HG03103 (cell line): Measurements from ENCODE around the gene FARS2.
A peak's percentile ranks its signal among the peaks of the same experiment; 100 is the strongest.

ENCODE experiments used
- ATAC-seq: cut with Tn5 transposase; IDR thresholded peaks from one replicate; pipeline ENCODE4 v1.9.1; 2021; ENCODE audit warnings: low read depth; ENCODE audit not compliant: unreplicated experiment

Gene FARS2

DNA sequence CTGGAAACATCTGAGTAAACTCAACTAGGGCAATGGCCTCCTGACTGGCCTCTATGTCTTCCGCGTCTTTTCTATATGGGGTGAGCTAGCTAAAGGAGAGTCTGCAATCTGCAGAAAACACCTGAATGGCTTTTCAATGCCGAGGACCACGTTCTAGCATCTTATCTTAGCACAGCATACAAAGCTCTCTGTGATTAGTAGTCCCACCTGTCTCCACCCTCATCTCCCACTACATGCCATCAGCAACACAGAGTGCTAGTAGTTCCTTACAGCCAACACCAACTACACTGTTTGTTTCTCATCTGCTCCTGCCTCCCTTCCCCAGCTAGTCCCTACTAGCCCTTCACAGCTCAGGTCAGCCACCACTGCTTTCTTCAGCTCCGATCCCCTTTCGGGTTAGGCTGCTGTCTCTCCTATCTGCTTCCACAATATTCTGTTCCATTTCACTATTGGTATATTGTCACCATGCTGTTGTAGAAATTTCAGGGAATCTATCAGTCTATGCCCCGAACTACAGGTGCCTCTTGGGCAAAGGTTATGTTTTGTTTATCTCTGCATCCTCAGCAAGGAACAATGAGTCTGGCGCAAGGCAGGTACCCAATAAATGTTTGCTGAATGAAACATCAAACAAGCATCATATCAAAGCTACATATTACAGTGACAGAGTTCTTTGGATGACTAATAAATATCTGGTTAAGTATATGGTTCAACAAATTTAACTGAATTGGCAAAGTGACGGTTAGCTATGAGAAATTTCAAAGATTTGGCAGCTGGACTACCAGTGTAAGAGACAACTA, 12.8 kb upstream of the FARS2 start:
- no peak for ATAC-seq

DNA sequence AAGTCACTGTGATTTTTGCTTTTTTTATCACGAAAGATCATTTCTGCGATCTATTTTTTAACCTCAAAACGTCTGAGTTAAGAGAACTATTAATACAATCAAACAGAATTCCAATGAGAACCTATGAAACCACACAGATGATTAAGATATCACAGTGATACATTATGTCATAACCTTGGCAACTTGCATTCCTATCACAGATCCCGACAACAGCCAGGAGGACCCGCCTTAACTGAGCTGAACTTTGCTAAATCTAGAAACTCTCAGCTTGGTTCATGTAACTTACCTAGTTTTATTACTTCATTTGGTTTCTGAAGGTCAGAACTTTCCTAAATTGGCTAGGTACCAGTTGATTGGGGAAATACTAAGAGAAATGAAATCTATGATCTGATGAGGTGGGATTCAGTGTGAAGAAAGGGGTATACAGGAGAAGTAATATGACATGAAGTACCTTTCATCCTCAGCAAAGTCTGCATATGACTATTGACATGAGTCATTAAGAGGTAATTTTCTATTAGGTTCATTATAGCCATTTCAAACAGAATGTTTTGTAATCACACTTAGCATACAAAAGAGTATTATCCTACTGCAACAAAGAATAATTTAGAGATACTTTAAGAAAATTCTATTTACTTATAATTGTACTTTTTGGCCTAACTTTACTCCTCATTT, 11.7 kb upstream of the FARS2 start:
- ATAC-seq, result no peak

DNA sequence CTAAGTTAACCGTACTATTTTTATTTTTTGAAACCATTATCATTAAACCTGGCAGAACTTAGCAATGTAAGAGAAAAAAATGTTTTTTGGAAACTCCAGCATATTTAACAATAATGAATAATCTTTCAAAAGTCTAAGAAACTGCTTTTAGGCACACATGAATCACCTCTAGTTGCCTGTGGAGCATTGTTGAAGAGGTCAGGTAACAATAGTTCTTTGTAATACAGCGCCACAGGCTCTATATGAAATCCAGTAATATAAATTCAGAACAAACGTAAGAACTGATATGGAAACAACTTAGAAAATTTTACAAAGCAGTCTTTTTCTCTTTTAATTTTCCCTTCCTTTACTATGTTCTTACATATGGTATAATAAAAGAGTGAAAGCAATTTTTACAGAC, 10.9 kb upstream of the FARS2 start:
- ATAC-seq, result no peak

DNA sequence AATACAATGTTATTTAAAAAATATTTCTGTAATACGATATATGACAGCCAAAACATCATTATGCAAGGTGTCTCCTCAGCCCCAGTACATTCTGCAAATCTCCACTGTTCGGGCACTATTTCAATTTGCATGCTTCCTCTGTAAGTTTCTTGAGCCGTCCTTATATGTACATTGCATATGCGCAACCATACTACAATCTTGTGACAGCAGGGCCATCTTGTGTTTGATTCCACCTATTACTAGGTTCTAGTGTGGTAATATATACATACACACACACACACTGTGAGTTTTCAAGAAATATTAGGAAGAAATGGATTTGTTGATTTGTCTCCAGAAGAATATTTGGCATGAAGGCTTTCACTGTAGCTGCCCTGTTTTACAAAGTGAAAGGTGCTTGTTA, 10.4 kb upstream of the FARS2 start:
- ATAC-seq, result no peak

DNA sequence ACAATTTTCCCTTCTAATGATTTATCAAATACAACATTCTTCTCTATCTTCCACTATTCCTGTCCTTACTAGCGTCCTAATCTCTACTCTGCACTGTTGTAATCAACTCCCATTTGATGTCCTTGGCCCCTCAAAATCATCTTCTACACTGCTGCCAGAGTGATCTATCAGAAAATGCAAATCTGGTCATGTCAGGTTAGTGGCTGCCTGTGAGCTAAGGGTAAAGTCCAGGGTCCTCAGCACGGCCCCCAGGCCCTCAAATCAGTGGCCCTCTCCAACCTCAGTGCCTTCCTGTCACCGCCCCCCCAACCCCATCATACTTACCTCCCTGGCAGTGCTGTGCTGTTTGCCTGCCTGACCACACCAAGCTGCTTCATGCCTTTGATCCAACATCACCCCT, 4.4 kb upstream of the FARS2 start:
- ATAC-seq, result no peak

DNA sequence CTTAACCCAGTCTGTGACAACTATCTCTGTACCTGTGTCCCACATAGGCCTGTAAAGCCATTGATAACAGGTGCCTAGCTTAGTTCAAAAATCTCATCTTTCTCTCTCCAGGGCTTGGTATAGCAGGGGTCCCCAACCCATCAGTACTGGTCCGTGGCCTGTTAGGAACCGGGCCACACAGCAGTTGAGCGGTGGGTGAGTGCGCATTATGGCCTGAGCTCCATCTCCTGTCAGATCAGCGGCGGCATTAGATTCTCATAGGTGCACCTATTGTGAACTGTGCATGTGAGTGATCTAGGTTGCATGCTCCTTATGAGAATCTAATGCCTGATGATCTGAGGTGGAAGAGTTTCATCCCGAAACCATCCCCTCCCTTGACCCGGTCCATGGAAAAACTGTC, 3.9 kb upstream of the FARS2 start:
- no peak for ATAC-seq

DNA sequence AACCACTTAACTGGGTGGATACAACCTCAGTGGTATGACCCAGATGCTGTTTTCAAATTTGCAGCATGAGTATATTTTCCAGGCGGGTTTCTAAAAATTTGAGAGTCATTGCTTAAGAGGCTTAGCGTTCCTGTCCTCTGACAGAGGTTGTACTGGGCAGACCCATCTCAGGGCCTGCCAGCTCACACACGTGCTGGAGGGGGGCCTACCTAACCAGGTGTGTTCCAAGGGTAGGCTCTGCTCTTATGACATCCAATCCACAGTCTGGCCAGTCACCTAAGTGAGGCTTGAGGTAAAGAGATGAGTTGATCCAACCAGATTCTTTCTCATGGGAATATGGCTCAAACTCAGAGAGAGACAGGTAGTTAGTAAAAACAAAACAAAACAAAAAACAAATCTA, 1.9 kb upstream of the FARS2 start:
- no peak for ATAC-seq

DNA sequence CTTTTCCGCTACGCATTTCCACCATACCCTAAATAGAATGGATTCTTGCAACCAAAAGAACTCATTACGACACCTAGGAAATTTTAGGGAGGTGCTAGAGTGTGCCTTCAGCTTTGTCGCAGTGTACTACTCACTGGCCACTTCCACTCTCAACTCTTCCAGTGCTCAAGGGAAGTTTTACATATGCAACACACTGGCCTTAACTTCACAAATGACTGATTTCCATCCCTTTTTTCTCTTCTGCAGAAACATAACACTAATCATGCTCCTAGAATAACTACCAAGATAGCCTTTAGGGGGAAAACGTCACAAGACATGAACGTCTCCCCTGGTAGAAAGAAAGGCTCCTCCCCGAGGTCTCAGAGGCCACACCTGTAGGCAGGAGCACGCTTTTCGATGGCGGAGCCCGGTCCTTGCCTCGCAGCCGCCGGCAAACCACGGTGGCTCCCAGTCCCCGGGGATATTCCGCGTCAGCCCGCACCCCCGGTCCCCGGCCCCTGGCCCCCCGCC, 1.1 kb upstream of the FARS2 start:
- peak; percentile 62 for ATAC-seq

DNA sequence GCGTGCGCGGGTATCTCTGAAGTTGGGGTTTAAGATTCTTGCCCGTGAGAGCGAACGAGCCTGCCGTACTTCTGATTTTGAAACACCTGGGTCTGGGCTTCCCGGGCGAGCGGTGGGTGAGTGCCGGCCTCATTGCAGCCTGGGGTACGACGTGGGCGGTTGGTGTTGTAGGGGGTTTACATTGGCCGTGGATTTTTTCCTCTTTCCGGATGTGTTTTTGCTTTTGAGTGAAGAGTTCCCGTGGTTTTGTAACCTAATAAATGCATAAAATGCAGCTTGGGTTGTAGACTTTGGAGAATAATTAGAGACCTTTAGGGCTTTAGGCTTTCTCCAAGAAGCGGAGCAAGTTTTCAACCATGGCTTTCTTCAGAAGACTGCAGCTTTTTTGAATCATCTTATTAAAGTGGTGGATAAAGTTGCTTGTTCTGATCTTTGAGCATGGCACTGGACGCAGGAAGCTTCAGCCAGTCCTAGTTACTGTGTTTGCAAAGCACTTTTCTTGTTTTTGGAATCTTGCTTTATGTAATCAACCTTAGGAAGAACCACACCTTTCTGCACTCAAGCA, 314 bp downstream of the FARS2 start:
- no peak for ATAC-seq

DNA sequence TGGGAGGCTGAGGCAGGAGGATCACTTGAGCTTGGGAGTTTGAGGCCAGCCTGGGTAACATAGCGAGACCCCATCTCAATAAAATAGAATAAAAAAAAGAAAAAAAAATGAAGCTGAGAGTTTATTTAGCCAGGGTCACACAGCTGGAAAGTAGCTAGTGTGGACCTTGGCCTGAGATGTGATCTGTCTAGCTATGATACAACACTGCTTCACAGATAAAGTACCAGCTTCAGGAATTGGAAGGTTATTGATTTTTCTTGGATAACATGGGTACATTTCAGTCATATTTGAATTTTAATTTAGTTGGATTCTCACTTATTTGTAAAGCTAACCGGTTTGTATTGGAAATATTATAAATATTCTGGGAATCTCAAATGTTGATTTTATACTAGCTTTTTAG, 5.1 kb downstream of the FARS2 start:
- ATAC-seq, result no peak

DNA sequence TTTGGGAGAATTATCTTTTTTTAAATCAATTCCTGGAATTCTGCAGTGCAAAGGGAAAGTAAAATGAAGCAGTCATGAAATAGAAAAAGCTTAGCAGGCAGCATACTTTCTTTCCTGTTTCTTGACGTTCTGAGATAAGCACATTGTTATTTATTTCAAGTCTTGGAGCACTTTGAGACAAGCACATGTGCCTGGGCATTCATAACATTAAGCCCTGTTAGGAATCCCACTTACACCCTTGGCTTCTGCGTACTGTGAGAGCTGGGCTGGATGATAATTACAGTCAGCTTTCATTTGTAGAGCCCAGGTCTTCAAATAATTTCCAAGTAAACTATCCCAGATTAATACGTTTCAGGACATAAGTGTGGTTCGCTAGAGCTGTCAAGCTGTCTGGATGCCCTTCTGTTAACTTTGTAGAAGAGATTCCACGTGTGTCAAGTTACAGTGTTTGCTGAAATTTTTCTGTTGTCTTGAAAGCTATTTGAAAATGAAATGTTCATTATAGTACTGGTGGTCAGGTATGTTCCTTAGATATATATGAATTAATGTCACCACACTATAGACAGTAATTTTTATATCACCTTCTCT, 8.9 kb downstream of the FARS2 start:
- ATAC-seq, result no peak

DNA sequence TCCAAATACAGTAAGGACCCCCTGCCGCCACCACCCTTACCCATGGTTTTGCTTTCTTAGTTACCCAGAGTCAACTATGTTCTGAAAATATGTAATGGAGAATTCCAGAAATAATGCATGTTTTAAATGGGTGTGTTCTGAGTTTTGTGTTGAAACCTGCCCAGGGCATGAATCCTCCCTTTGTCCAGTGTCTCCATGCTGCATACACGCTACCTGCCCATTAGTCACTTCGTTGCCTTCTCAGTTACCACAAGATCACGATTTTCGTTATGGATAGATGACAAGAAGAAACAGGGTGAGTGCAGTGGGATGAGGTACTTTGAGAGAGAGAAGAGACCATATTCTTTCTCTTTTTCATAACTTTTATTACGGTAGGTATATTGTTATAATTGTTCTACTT, 10.6 kb downstream of the FARS2 start:
- ATAC-seq, result no peak

DNA sequence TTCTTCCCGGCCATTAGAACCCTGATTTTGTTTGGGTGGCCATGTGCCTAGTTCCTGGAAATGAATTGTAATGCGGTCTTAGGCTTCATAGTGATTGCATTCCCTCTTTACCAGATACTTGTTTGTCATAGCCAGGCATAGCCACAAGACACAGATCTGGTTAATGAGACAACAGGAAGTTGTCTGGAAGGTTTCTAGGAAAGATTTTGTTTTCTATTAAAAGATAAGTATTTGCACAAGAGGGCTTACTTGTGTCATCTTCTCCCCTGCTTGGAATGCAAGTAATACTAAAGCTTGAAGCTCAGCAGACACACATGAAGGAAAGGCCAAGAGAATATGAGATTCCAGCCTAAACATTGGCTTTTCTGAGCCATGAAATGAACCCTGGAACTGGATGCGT, 12.9 kb downstream of the FARS2 start:
- ATAC-seq, result no peak

DNA sequence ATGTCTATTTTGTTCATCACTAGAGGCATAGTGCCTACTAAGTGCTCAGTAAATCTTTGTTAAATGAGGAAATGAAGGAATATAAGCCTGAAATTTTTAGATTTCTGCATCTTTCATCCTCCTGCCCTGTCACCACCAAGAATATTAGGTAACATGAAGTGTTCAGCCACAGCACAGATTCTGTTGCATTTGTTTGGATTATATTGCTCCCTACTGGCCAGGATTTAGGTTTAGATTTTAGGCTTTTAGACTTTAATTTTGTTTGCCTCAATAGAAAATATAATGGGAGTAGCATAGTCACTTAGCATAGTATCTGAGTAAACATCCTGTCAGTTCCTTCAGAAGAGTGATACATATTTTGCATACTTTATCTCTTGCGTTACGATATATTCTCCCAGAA, 14.2 kb downstream of the FARS2 start:
- no peak for ATAC-seq

DNA sequence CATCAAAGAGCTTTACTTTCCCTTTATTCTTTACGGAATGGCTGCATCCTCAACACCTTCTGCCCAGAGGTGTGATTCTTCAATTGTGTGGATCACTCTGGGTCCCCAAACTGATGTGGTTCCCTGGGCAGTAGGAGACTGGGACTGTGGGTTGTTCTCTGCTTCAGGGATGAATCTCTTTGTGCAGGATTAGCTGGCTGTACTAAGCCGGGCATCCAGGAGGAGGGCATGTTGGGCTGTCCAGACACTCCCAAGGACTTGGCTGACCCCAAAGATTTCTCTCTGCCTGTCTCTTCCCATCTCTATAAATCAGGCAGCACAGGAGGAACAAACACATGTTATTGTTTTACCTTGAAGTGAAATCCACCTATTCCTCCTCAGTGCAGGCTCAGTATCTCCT, 15.3 kb downstream of the FARS2 start:
- ATAC-seq, result no peak

DNA sequence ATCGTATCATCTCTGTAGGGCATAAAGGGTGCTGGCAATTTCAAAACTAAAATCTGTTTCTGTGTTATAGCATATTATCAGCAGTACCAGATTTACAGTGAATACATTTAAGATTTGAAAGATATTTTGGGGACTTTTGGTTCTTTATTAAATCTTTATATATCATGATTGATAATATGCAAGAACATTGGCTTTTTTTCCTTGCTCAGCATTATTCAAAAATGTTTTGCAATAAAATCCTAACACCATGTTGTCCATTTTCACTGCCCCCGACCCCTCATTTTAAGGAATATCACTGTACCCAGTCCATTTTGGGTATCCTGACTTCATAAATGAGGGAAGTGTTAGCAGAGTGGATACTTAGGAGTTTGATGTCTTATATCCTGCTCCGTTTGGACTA, 16.3 kb downstream of the FARS2 start:
- ATAC-seq, result no peak

DNA sequence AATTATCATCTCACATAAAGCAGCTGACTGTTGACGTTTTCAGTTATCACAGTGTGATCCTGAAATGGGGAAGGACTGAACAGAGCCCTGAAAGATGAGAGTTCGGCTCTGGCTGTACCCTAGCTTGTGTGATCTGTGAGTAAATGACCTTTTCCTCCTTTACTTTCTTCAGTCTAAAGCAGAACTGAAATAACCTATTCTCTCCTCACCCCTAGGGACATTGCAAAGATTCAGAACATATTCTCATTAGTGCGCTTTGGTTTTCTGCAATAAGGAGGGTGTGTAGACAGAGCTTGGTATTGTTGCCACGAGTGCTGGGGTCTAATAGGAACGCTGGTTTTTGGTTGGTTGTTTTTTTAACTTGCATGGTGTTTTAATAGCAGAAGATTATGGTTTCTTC, 16.7 kb downstream of the FARS2 start:
- ATAC-seq, result peak; percentile 77

DNA sequence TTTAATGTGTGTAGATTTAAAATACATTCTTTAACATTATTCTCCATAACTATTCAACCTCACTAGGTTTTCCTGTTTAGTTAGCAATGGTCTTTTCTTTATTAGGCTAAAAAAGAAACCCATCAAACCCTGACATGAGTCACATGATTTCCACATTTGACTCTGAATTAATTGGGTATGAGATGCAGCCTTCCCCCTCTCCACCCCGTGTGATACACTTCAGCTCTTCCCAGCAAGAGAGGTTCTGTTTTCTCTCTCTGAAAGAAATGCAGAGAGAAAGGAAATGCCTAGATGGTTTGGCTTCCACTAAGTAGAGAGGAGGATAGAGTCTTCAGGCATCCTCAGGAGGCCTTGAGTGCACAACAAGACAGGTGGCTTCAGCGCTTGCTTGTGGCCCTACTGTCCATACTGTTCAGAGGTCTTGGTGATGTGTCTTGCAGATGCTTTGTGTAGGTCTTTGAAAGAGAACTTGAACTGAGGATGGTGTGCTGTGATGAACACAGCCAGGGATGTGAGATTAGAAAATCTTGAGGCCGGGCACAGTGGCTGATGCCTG, 17.3 kb downstream of the FARS2 start:
- ATAC-seq, result no peak

DNA sequence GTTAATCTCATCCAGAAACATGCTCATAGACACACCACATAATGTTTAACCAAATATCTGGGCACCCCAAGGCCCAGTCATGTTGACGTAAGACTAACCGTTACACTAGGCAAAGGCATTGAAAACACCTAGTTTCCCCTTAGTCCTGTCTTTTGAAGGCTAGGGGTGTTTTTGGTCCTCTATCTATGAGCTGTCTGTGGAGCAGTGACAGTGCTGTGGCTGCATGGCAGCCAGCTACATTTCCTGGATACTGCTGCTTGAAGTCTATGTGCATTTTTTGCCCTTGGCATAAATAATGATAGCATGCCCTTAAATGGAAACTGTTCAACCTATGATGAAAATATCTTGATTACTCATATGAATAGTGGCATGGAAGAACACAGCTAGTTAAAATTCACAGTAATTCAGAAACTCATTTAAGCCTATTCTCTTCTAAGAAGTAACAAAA, 18.6 kb downstream of the FARS2 start:
- no peak for ATAC-seq

DNA sequence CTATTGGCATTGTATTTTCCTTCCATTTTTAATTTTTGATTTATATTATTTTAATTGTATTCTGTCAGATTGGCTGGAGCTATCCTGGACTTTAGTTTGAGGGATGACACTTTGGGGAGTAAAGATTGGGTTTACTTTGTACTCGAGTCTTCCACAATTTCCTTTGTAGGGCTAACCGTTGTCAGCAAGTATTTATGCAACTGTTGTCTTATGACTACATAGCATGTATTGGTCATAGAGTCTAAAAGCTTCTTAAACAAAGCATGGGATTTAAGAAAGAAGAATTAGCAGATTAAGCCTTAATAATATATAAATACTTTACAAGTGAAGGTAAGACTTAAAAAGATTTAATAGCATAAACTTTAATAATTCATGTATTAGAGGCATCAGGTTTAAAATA, 19.6 kb downstream of the FARS2 start:
- ATAC-seq, result no peak

DNA sequence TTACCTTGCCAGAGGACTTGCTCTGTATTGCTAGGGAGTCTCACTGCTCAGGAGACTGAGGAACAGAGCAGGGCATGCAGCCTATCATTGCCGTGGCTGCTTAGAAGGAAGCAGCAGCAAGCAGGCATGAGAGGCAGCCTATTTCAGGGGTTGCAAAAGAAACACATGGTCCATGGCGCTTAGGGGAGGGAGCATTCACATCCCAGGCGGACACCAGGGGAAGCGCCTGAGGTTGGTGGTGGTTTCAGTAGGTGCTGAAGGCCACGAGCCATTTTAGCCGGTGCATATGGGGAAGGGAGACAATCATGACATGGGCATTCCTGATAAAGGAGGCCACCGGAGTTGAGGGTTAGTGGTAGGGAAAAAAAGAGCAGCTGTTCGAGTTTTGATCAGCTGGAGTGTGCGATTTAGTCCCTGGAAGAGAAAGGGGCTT, 20.9 kb downstream of the FARS2 start:
- ATAC-seq, result no peak
